ENCODE measurements around the gene NKAIN4. TPM values are rescaled to one million over a fixed set of nuclear protein-coding genes. Genes with fewer than 3 reads are reported as not detected.

Gene NKAIN4
- total RNA-seq, 1 donor from 2014 or later: 3.0 TPM

DNA sequence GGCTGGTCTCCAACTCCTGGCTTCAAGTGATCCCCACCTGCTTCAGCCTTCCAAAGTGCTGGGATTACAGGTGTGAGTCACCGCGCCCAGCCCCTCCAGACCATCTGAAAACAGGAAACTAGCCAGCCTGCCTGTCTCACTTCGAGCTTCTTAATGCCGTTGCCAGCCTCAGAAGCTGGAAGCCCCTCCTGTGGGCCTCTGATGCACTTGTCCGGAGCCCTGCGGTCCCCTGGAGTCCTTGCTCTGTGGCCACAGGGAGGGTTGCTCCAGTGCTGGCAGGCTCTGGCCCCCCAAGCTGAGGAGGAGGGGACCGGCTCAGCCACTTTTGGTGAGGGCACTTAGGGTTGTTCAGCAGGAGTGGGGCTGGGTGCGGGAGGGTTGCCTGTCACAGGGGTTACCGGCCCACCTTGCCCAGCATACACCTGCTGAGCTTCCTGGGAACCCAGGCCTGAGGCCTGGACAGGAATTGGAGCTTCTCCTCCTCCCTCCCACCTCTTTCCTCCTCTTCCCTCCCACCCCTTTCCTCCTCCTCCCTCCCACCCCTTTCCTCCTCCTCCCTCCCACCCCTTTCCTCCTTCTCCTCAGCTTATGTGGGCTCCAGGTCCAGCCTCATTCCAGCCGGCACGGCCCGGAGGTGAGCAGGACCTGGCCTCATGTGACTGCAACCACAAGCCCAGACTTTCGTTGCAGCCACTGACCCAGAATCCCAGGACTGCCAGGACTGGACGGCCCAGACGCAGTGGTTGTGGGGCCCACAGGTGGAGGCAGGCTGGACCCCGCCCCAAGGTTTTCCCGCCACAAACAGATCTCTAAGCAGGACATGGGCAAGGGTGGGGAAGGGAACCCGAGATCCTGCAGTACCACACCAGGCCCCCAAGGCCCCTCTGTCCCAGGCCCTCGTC is 28.0 kb downstream of the NKAIN4 start:
- Mint-ChIP-seq H3K36me3 (ENCODE audit: low read depth) (no peaks in the 10 kb centered on the region), H3K4me1 (ENCODE audit: low read depth) (peaks cover 42% of the 10 kb centered on the region), H3K27me3 (ENCODE audit: low read depth) (no peaks in the 10 kb centered on the region), H3K4me3 (ENCODE audit: unreplicated experiment) (no peak overlapping the region), H3K27ac (ENCODE audit: unreplicated experiment) (no peak overlapping the region), H3K9me3 (ENCODE audit: low read depth) (no peaks in the 10 kb centered on the region)
- TF ChIP-seq, protein P1, sequence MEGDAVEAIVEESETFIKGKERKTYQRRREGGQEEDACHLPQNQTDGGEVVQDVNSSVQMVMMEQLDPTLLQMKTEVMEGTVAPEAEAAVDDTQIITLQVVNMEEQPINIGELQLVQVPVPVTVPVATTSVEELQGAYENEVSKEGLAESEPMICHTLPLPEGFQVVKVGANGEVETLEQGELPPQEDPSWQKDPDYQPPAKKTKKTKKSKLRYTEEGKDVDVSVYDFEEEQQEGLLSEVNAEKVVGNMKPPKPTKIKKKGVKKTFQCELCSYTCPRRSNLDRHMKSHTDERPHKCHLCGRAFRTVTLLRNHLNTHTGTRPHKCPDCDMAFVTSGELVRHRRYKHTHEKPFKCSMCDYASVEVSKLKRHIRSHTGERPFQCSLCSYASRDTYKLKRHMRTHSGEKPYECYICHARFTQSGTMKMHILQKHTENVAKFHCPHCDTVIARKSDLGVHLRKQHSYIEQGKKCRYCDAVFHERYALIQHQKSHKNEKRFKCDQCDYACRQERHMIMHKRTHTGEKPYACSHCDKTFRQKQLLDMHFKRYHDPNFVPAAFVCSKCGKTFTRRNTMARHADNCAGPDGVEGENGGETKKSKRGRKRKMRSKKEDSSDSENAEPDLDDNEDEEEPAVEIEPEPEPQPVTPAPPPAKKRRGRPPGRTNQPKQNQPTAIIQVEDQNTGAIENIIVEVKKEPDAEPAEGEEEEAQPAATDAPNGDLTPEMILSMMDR (IDR thresholded peaks at IDR 0.05): no peak
- no peak for DNase-seq (ENCODE audit: low spot score)

DNA sequence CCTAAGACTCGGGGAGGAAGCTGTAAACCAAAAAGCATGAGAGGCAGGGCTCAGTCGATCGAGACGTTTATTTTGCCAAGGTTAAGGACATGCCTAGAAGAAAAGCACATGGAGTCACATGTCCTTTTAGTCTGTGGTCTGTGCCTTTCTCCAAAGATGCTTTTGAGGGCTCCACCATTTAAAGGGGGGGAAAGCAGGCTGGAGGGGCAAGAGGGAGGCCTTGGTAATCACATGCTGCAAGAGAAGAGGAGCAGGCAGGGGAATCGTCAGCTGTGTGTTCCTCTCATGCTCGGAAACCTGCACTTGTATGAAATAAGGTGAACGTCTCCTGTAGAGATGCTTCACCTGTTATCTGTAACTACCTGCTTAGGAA is 29.2 kb downstream of the NKAIN4 start:
- TF ChIP-seq, protein P1 (IDR thresholded peaks at IDR 0.05): no peak
- Mint-ChIP-seq H3K9me3 (ENCODE audit: low read depth) (no peaks in the 10 kb centered on the region), H3K27me3 (ENCODE audit: low read depth) (peaks cover 8% of the 10 kb centered on the region), H3K36me3 (ENCODE audit: low read depth) (no peaks in the 10 kb centered on the region), H3K4me3 (ENCODE audit: unreplicated experiment) (no peak overlapping the region), H3K27ac (ENCODE audit: unreplicated experiment) (peak overlapping the region; percentile 74), H3K4me1 (ENCODE audit: low read depth) (peaks cover 30% of the 10 kb centered on the region)
- DNase-seq (ENCODE audit: low spot score): no peak

DNA sequence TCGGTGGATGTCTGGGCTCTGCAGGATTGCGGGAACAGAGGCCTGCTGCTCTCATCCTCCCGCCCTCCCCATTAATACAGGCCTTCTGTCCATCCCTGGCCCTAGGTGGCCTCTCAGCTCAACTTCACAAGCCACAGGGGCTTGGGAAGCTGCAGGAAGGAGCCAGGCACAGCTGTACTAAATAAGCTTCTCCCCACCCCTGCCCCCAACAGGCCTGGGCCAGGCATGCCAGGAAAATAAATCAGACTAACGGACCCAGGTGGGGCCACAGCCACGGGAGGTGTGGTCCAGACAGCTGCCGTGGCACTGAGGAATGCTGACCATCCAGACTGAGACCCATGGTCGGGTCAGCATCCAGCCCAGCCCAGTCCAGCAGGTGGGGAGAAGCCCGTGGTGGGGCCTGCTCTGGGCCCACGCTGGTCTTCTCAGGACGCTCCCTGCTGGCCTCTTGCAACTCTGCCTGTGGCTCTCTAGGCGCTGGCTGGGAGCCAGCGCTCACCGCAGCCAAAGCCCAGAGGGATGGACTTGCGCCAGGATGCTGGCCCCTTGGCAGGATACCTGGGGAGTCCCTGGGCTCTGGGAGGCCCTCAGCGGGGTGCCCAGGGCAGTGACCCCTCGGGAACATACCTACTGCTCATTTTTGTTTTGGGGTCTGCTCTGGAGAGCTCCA is 29.7 kb downstream of the NKAIN4 start:
- H3K4me1 Mint-ChIP-seq (ENCODE audit: low read depth): peaks cover 24% of the 10 kb centered on the region
- no peak overlapping the region for H3K4me3 Mint-ChIP-seq (ENCODE audit: unreplicated experiment)
- H3K27ac Mint-ChIP-seq (ENCODE audit: unreplicated experiment): peak overlapping the region; percentile 74
- H3K27me3 Mint-ChIP-seq (ENCODE audit: low read depth): peaks cover 10% of the 10 kb centered on the region
- TF ChIP-seq, protein P1 (IDR thresholded peaks at IDR 0.05): peak; percentile 69
- no peaks in the 10 kb centered on the region for H3K9me3 Mint-ChIP-seq (ENCODE audit: low read depth)
- no peak for DNase-seq (ENCODE audit: low spot score)
- no peaks in the 10 kb centered on the region for H3K36me3 Mint-ChIP-seq (ENCODE audit: low read depth)

DNA sequence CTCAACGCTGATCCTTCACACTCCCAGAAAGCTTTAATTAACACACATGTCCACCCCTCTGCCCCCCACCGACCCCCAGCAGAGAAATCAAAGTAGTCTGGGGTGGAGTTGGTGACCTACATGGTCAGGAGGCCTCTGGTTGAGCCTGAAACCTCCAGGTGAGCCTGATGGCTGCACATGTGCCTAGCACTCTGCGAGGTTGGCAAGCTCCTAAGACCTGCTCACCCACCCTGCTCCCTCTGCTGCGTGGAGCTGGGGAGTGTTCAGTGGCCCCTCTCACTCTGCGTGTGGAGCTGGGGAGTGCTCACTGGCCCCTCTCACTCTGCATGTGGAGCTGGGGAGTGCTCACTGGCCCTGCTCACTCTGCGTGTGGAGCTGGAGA is 30.4 kb downstream of the NKAIN4 start:
- peak overlapping the region; percentile 51 for H3K27ac Mint-ChIP-seq (ENCODE audit: unreplicated experiment)
- no peaks in the 10 kb centered on the region for H3K9me3 Mint-ChIP-seq (ENCODE audit: low read depth)
- DNase-seq (ENCODE audit: low spot score): no peak
- H3K4me3 Mint-ChIP-seq (ENCODE audit: unreplicated experiment): no peak overlapping the region
- peaks cover 10% of the 10 kb centered on the region for H3K27me3 Mint-ChIP-seq (ENCODE audit: low read depth)
- TF ChIP-seq, protein P1 (IDR thresholded peaks at IDR 0.05): no peak
- H3K36me3 Mint-ChIP-seq (ENCODE audit: low read depth): no peaks in the 10 kb centered on the region
- peaks cover 24% of the 10 kb centered on the region for H3K4me1 Mint-ChIP-seq (ENCODE audit: low read depth)

DNA sequence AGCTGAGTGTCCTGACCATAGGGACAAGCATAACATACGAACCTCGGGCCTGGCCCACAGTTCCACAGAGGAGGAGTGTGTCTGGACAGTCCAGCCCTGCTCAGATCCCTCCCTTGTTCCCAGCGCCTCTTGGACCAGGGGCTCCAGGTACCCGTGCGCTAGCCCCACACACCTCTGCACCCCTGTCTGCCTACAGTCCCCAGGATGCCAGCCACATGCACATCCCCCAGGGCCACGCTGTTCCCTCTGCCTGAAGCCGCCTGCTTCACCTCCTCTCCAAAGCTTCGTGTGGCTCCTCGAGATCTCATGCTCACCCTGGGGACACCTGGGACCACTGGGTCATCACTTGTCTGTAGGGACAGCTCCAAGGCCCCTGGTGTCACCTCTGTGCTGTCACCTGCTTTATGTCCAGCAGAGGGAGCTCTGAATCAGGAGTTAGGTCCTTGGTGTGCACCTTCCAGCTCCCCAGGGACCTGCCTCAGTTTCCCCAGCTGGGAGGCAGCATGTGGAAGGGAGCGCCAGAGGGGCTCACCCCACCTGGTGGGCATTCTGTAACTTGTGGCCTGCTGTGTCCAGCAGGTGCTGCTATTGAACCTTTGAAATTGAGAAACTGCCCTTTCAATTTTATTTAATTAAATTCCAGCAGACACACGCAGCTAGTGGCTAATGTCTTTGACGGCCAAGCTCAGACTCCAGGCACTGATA is 31.0 kb downstream of the NKAIN4 start:
- no peak for DNase-seq (ENCODE audit: low spot score)
- H3K27ac Mint-ChIP-seq (ENCODE audit: unreplicated experiment): peak overlapping the region; percentile 51

More for the DNA sequence above, 31.0 kb downstream of the NKAIN4 start:
- Mint-ChIP-seq H3K27me3 (ENCODE audit: low read depth) (peaks cover 10% of the 10 kb centered on the region), H3K9me3 (ENCODE audit: low read depth) (no peaks in the 10 kb centered on the region), H3K36me3 (ENCODE audit: low read depth) (no peaks in the 10 kb centered on the region), H3K4me3 (ENCODE audit: unreplicated experiment) (no peak overlapping the region), H3K4me1 (ENCODE audit: low read depth) (peaks cover 24% of the 10 kb centered on the region)
- TF ChIP-seq, protein P1 (IDR thresholded peaks at IDR 0.05): peak; percentile 93

Data from chondrocyte (in vitro differentiated cells).